ENCODE data around the gene EIF4G3.

- TF ChIP-seq STAT6 (CRISPR knock-in tag; IDR thresholded peaks at IDR 0.05) (no peak), ZC3H4 (CRISPR knock-in tag; IDR thresholded peaks at IDR 0.05; ENCODE audit: borderline replicate concordance) (no peak), SMARCB1 (IDR thresholded peaks at IDR 0.05; ENCODE audit: insufficient read length, low read depth) (no peak)
Measured at GRCh38 chr1:20950679-20951078, 226.0 kb downstream of the EIF4G3 start.

Data from K562 (cell line).